ENCODE measurements around the gene SMYD3. TPM values are rescaled to one million over a fixed set of nuclear protein-coding genes. Genes with fewer than 3 reads are reported as not detected.

Gene SMYD3
- total and polyA plus RNA-seq, 11 donors, result 6.3 to 12.1 (median 9.5) TPM

- Histone ChIP-seq H3K27ac (no peak overlapping the region), H3K4me3 (no peak overlapping the region), H3K9me3 (no peaks in the 10 kb centered on the region), H3K36me3 (no peaks in the 10 kb centered on the region), H3K4me1 (no peaks in the 10 kb centered on the region), H3K27me3 (no peaks in the 10 kb centered on the region)
- WGBS, 4 donors, result 94 to 97% (median 96%) methylated on average over 2 of the region's 2 CpGs
- TF ChIP-seq CTCF (IDR thresholded peaks at IDR 0.05) (no peak), POLR2A (IDR thresholded peaks at IDR 0.05) (no peak)
- intact Hi-C loops (cut with DNase I), result loop anchor here in 1 of 10 donors (2.0 kb wide), 1 partner anchor 32 kb away; no protein-coding TSS in a partner anchor
- DNase-seq (no peak), ATAC-seq (no peak)
These were observed 92.1 kb downstream of the SMYD3 start for GRCh38 chr1:246415028-246415427.

- TF ChIP-seq POLR2A (IDR thresholded peaks at IDR 0.05) (no peak), CTCF (IDR thresholded peaks at IDR 0.05) (no peak)
- Histone ChIP-seq H3K9me3 (no peaks in the 10 kb centered on the region), H3K4me1 (no peaks in the 10 kb centered on the region), H3K27me3 (no peaks in the 10 kb centered on the region), H3K4me3 (no peak overlapping the region), H3K27ac (no peak overlapping the region), H3K36me3 (no peaks in the 10 kb centered on the region)
- DNase-seq (no peak), ATAC-seq (no peak)
- 87 to 93% (median 89%) methylated on average over 7 of the region's 7 CpGs for WGBS, 4 donors
- intact Hi-C loops (cut with DNase I), result no loop called here
These were observed 93.6 kb downstream of the SMYD3 start for GRCh38 chr1:246413430-246413829.

- no peak for ATAC-seq
- Histone ChIP-seq H3K27me3 (no peaks in the 10 kb centered on the region), H3K27ac (no peak overlapping the region), H3K4me3 (no peak overlapping the region), H3K36me3 (no peaks in the 10 kb centered on the region), H3K4me1 (no peaks in the 10 kb centered on the region), H3K9me3 (no peaks in the 10 kb centered on the region)
- no peak for DNase-seq
- intact Hi-C loops (cut with DNase I), result no loop called here
- 68 to 78% (median 76%) methylated on average over 7 of the region's 7 CpGs for WGBS, 4 donors
- TF ChIP-seq CTCF (IDR thresholded peaks at IDR 0.05) (no peak), POLR2A (IDR thresholded peaks at IDR 0.05) (no peak)
These were observed 103.0 kb downstream of the SMYD3 start for GRCh38 chr1:246404078-246404477.

GRCh38 chr1:246398126-246398813 is 108.8 kb downstream of the SMYD3 start:
- 68 to 74% (median 71%) methylated on average over 7 of the region's 7 CpGs for WGBS, 4 donors
- ATAC-seq, result no peak

More at GRCh38 chr1:246398126-246398813, 108.8 kb downstream of the SMYD3 start:
- TF ChIP-seq CTCF (IDR thresholded peaks at IDR 0.05) (no peak), POLR2A (IDR thresholded peaks at IDR 0.05) (no peak)
- H3K27me3 ChIP-seq, result no peaks in the 10 kb centered on the region
- H3K4me1 ChIP-seq, result no peaks in the 10 kb centered on the region
- no peaks in the 10 kb centered on the region for H3K36me3 ChIP-seq
- no peak overlapping the region for H3K4me3 ChIP-seq
- DNase-seq, result no peak
- no peak overlapping the region for H3K27ac ChIP-seq
- no peaks in the 10 kb centered on the region for H3K9me3 ChIP-seq
- intact Hi-C loops (cut with DNase I), result no loop called here

Data from heart left ventricle (tissue), 16 donors.